ENCODE results near the gene PAQR5. TPM values are rescaled to one million over a fixed set of nuclear protein-coding genes. Genes with fewer than 3 reads are reported as not detected.
A peak's percentile ranks its signal among the peaks of the same experiment; 100 is the strongest.

Gene PAQR5
- total and polyA plus RNA-seq, 2 donors from 2014 or later, result 32.7 to 51.3 TPM

GRCh38 chr15:69275074-69275670 is 23.5 kb upstream of the PAQR5 start:
- no peak for TF ChIP-seq CTCF (IDR thresholded peaks at IDR 0.05; ENCODE audit: borderline replicate concordance, extremely low read depth, insufficient read depth)
- DNase-seq (no peak), FAIRE-seq (no peak)
- Histone ChIP-seq H3K4me3 (ENCODE audit: low read length in 3 of 3) (no peak overlapping the region), H3K9me3 (ENCODE audit: control insufficient read depth in 2 of 3, insufficient read depth in 1 of 3, low read length in 3 of 3) (no peaks in the 10 kb centered on the region), H3K36me3 (ENCODE audit: control insufficient read depth in 2 of 3, insufficient read depth in 3 of 3, low read length in 3 of 3) (no peaks in the 10 kb centered on the region), H3K4me1 (ENCODE audit: control insufficient read depth in 2 of 3, insufficient read depth in 2 of 3, low read depth in 1 of 3, low read length in 3 of 3) (peaks cover 0 to 25% (median 3%) of the 10 kb centered on the region in 3 donors), H3K27me3 (ENCODE audit: control insufficient read depth, insufficient read depth, low read length) (no peaks in the 10 kb centered on the region), H3K9ac (ENCODE audit: low read length in 3 of 3) (no peak overlapping the region), H3K27ac (ENCODE audit: low read depth in 2 of 2, low read length in 2 of 2) (peak overlapping the region in 1 of 2 donors; percentile 77)
- intact Hi-C loops (cut with DNase I), result no loop called here

DNA sequence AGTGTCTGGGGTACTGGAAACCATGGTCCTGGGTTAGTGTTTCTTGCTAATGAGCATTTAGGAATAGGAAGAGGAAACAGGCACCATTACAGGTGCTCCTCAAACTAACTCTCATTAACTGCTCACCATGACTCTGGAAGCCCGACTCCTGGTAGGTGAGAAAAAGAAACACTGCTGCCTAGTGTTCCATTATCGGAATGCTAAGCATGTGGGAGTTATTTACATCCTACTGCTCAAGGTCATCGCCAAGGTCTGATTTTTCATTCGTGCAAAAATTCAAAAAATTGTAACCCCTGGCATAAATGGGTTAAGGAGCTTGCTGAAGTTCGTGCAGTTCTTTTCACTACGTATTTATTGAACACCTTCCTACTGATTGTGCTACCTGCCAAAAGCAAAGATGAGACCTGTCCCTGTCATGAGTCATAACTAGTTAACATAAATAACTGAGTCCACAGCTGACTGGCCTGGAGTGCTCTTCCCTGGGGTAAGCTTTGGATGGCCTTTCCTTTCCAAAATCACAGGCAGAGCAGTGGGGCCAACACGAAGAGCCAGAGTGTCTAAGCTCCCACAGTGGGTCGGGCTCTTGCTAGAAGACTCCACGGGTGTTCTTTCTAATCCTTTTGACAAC is 22.7 kb upstream of the PAQR5 start:
- peaks cover 0 to 32% (median 7%) of the 10 kb centered on the region in 3 donors for H3K4me1 ChIP-seq (ENCODE audit: control insufficient read depth in 2 of 3, insufficient read depth in 2 of 3, low read depth in 1 of 3, low read length in 3 of 3)
- no peaks in the 10 kb centered on the region for H3K27me3 ChIP-seq (ENCODE audit: control insufficient read depth, insufficient read depth, low read length)
- DNase-seq (no peak), FAIRE-seq (no peak)
- H3K9ac ChIP-seq (ENCODE audit: low read length in 3 of 3), result peak overlapping the region in 1 of 3 donors; percentile 10
- no peak for TF ChIP-seq CTCF (IDR thresholded peaks at IDR 0.05; ENCODE audit: borderline replicate concordance, extremely low read depth, insufficient read depth)
- no peaks in the 10 kb centered on the region for H3K36me3 ChIP-seq (ENCODE audit: control insufficient read depth in 2 of 3, insufficient read depth in 3 of 3, low read length in 3 of 3)
- intact Hi-C loops (cut with DNase I), result no loop called here
- no peaks in the 10 kb centered on the region for H3K9me3 ChIP-seq (ENCODE audit: control insufficient read depth in 2 of 3, insufficient read depth in 1 of 3, low read length in 3 of 3)
- peak overlapping the region in 1 of 2 donors; percentile 77 for H3K27ac ChIP-seq (ENCODE audit: low read depth in 2 of 2, low read length in 2 of 2)
- no peak overlapping the region for H3K4me3 ChIP-seq (ENCODE audit: low read length in 3 of 3)

DNA sequence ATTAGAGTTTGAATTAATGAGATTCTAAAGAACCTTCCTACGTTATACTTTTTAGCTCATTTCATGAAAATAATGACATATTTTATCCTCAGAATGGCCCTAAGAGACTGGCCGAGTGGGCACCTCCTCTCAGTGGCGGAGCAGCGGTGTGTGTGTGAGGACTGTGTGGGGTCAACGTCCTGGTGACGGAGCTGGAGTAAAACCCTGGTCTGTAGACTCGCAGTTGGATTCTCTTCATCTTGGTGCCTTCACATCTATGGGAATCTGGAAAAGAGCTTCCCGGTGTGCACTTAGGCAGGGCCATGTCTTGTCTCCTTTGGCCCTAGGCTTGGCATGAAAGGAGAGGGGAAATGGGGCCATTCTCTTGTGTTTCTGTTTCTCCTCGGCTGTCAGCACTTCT is 21.4 kb upstream of the PAQR5 start:
- DNase-seq (no peak), FAIRE-seq (no peak)
- H3K9ac ChIP-seq (ENCODE audit: low read length in 3 of 3), result no peak overlapping the region
- TF ChIP-seq CTCF (IDR thresholded peaks at IDR 0.05; ENCODE audit: borderline replicate concordance, extremely low read depth, insufficient read depth), result no peak
- intact Hi-C loops (cut with DNase I), result no loop called here
- H3K4me3 ChIP-seq (ENCODE audit: low read length in 3 of 3), result no peak overlapping the region
- peaks cover 0 to 34% (median 10%) of the 10 kb centered on the region in 3 donors for H3K4me1 ChIP-seq (ENCODE audit: control insufficient read depth in 2 of 3, insufficient read depth in 2 of 3, low read depth in 1 of 3, low read length in 3 of 3)
- H3K27me3 ChIP-seq (ENCODE audit: control insufficient read depth, insufficient read depth, low read length), result no peaks in the 10 kb centered on the region
- no peaks in the 10 kb centered on the region for H3K9me3 ChIP-seq (ENCODE audit: control insufficient read depth in 2 of 3, insufficient read depth in 1 of 3, low read length in 3 of 3)
- no peak overlapping the region for H3K27ac ChIP-seq (ENCODE audit: low read depth in 2 of 2, low read length in 2 of 2)
- no peaks in the 10 kb centered on the region for H3K36me3 ChIP-seq (ENCODE audit: control insufficient read depth in 2 of 3, insufficient read depth in 3 of 3, low read length in 3 of 3)
